NOMO-1 (cell line): Measurements from ENCODE around the gene DHRS2.
"Not testable (repeated sequence)": the region's sequence is repeated elsewhere in the genome, so short reads cannot be mapped to it uniquely, and the experiment has no call there.

ENCODE experiments used
- DNase-seq, 2 experiments: peaks; one replicate each; lab custom pipeline; 2025; ENCODE audit not compliant: unreplicated experiment in 2 of 2; lab: John Stamatoyannopoulos, UW

The DHRS2 gene

GRCh38 chr14:23636317-23637211 lies at the start of gene DHRS2:
Gene DHRS2 (plus strand): TSS chr14:23636364. CDS start chr14:23638865, 2,501 bp downstream.
- no peak for DNase-seq

GRCh38 chr14:23588884-23589598 lies 47.1 kb upstream of the DHRS2 start:
- DNase-seq = peak; percentile 68 to 74

- DNase-seq = no peak
Observed at GRCh38 chr14:23589606-23590005, 46.6 kb upstream of the DHRS2 start.

GRCh38 chr14:23590198-23590597 lies 46.0 kb upstream of the DHRS2 start:
- DNase-seq = no peak

- DNase-seq = not testable (repeated sequence)
Observed at GRCh38 chr14:23594191-23594590, 42.0 kb upstream of the DHRS2 start.

- DNase-seq = no peak
Observed at GRCh38 chr14:23600322-23600707, 35.8 kb upstream of the DHRS2 start.

- DNase-seq = no peak
Observed at GRCh38 chr14:23600806-23601205, 35.4 kb upstream of the DHRS2 start.

- DNase-seq = no peak
Observed at GRCh38 chr14:23601424-23601823, 34.7 kb upstream of the DHRS2 start.

- no peak for DNase-seq
Observed at GRCh38 chr14:23601845-23602180, 34.4 kb upstream of the DHRS2 start.

GRCh38 chr14:23602181-23603095 lies 33.7 kb upstream of the DHRS2 start:
- no peak for DNase-seq

GRCh38 chr14:23603103-23603502 lies 33.1 kb upstream of the DHRS2 start:
- DNase-seq = no peak

GRCh38 chr14:23604148-23604547 lies 32.0 kb upstream of the DHRS2 start:
- no peak for DNase-seq

GRCh38 chr14:23604675-23605170 lies 31.4 kb upstream of the DHRS2 start:
- no peak for DNase-seq

- no peak for DNase-seq
Observed at GRCh38 chr14:23605931-23606585, 30.1 kb upstream of the DHRS2 start.

GRCh38 chr14:23608454-23608853 lies 27.7 kb upstream of the DHRS2 start:
- DNase-seq = no peak

- DNase-seq = no peak
Observed at GRCh38 chr14:23609001-23609400, 27.2 kb upstream of the DHRS2 start.

GRCh38 chr14:23609411-23610089 lies 26.6 kb upstream of the DHRS2 start:
- DNase-seq = not testable (repeated sequence)

GRCh38 chr14:23610090-23610814 lies 25.9 kb upstream of the DHRS2 start:
- no peak for DNase-seq

GRCh38 chr14:23610815-23611289 lies 25.3 kb upstream of the DHRS2 start:
- DNase-seq = no peak
